NT2/D1 (cell line): ENCODE data around the gene FOXP2.

ENCODE experiments used
- YY1 ChIP-seq: IDR thresholded peaks from 2 replicates; pipeline ENCODE4 v1.6.1; 2011; ENCODE audit not compliant: insufficient read length, insufficient read depth
- ZNF274 ChIP-seq: IDR thresholded peaks from 2 replicates; pipeline ENCODE4 v1.6.1; 2011; ENCODE audit warnings: mild to moderate bottlenecking, low read depth, low read length

- TF ChIP-seq YY1 (no peak), ZNF274 (no peak)
Observed at GRCh38 chr7:114468844-114469243, 54.2 kb downstream of the FOXP2 start.
